ENCODE measurements around the gene SERINC5.
"Not testable (repeated sequence)": the region's sequence is repeated elsewhere in the genome, so short reads cannot be mapped to it uniquely, and the experiment has no call there.

Gene SERINC5

DNA sequence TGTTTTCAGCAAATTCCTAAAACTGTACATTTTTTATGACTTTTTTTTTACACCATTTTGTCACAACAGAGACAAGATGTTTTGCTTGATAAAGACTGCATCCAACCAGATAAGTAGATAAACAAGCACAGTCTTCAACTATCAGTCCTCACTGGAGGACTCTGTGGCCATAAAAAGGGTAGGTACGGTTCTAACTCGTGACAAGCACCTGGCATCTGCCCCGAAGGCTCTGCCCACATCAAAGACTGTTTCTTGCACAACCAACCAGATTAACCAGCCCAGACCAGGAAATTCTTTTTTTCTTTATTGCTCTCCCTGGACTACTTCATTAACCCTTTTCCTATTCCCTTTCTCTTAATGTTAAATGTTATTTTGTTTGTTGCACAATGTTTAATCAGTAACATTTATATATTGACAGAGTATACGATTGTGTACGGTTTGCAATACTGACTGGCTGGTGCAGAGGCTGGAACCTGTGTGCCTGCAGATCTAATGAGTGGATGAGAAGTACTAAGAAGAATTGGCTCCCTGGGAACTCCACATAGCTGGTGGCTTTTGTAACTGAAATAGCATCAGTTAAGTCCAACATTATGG is 74.1 kb downstream of the SERINC5 start:
- peaks cover 52% of the 10 kb centered on the region for H3K36me3 Mint-ChIP-seq (ENCODE audit: low read depth)
- H3K27me3 Mint-ChIP-seq: no peaks in the 10 kb centered on the region
- no peaks in the 10 kb centered on the region for H3K9me3 Mint-ChIP-seq
- peak overlapping the region; percentile 75 for H3K27ac Mint-ChIP-seq
- intact Hi-C loops (cut with micrococcal nuclease): no loop called here
- H3K4me3 Mint-ChIP-seq: no peak overlapping the region
- peaks cover 63% of the 10 kb centered on the region for H3K4me1 Mint-ChIP-seq (ENCODE audit: low read depth)

DNA sequence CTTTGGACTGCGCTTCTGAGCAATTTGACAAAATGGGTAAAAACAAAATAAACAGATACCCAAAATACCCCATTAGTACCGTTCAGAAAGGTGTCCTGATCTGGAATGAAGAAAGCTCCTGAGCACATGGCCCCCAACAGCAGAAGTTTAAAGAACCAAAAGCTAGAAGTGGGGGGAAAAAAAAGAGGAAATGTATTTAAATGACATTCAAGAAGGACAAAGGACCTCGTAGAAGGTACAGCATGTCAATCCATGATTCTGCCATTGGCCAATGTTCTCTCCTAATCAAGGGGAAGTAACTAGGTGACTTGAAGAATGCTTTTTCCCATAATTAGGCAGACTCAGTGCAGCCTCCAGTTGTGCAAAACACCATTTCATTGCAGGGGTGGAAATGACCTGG is 78.6 kb downstream of the SERINC5 start:
- intact Hi-C loops (cut with micrococcal nuclease): no loop called here
- peaks cover 44% of the 10 kb centered on the region for H3K4me1 Mint-ChIP-seq (ENCODE audit: low read depth)
- no peaks in the 10 kb centered on the region for H3K9me3 Mint-ChIP-seq
- H3K36me3 Mint-ChIP-seq (ENCODE audit: low read depth): peaks cover 70% of the 10 kb centered on the region
- no peak overlapping the region for H3K27ac Mint-ChIP-seq
- H3K4me3 Mint-ChIP-seq: no peak overlapping the region
- H3K27me3 Mint-ChIP-seq: no peaks in the 10 kb centered on the region

DNA sequence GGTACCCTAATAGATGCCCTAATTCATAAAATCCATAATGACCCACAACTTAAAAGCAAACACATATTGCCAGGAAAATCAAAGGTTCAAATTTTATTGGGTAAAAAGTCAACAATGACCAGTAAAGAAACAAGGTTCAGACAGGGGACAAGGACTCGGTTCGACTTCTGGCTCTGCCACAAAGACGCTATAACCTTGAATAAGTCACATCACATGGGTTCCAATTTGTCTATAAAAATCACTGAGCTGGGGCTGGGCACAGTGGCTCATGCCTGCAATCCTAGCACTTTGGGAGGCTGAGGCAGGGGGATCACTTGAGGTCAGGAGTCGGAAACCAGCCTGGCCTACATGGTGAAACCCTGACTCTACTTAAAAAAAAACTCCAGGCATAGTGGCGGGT is 80.5 kb downstream of the SERINC5 start:
- no peaks in the 10 kb centered on the region for H3K27me3 Mint-ChIP-seq
- no peak overlapping the region for H3K4me3 Mint-ChIP-seq
- no peak overlapping the region for H3K27ac Mint-ChIP-seq
- peaks cover 74% of the 10 kb centered on the region for H3K36me3 Mint-ChIP-seq (ENCODE audit: low read depth)
- intact Hi-C loops (cut with micrococcal nuclease): no loop called here
- no peaks in the 10 kb centered on the region for H3K9me3 Mint-ChIP-seq
- H3K4me1 Mint-ChIP-seq (ENCODE audit: low read depth): peaks cover 25% of the 10 kb centered on the region

DNA sequence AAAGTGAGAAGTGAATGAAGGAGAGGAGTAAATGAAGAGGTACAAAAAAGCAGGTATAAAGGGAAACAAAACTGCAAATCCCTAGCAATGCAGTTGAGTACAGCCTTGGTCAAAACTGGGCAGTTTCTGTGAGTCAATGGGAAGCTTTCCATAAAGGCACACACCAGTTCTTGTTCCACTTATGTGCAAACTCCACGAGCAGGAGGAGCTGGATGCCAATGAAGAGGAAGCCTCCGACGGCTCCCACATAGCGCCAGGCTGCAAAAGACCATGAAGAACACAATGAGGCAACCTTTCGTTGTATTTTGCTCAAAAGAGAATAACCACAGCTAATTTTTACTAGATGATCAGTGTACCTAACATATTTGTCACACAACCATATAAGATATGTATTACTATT is 81.1 kb downstream of the SERINC5 start:
- no peaks in the 10 kb centered on the region for H3K27me3 Mint-ChIP-seq
- H3K27ac Mint-ChIP-seq: no peak overlapping the region
- intact Hi-C loops (cut with micrococcal nuclease): no loop called here
- no peak overlapping the region for H3K4me3 Mint-ChIP-seq
- H3K36me3 Mint-ChIP-seq (ENCODE audit: low read depth): peaks cover 78% of the 10 kb centered on the region
- no peaks in the 10 kb centered on the region for H3K9me3 Mint-ChIP-seq
- peaks cover 24% of the 10 kb centered on the region for H3K4me1 Mint-ChIP-seq (ENCODE audit: low read depth)

DNA sequence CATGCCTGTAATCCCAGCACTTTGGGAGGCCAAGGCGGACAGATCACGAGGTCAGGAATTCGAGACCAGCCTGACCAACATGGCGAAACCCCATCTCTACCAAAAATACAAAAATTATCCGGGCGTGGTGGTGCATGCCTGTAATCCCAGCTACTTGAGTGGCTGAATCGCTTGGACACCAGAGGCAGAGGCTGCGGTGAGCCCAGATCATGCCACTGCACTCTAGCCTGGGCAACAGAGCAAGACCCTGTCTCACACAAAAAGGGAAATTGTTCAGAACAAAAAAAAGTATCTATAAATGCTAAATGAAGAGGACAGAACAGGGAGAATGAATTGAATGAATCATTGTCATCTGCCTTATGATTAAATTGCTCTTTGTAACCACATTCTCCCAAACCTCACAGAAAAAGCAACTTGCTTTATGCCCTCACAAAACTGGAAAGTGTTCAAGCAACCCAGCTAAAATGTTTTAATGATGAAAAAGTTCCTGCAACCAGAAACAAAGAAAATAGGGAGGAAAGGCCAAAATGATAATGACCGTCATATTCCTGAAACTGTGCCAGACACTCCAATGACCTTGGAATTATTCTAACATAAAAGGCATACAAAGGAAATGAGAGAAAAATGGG is 83.7 kb downstream of the SERINC5 start:
- Mint-ChIP-seq H3K27ac (no peak overlapping the region), H3K4me3 (no peak overlapping the region), H3K4me1 (ENCODE audit: low read depth) (peaks cover 38% of the 10 kb centered on the region), H3K27me3 (no peaks in the 10 kb centered on the region), H3K9me3 (no peaks in the 10 kb centered on the region), H3K36me3 (ENCODE audit: low read depth) (peaks cover 89% of the 10 kb centered on the region)
- intact Hi-C loops (cut with micrococcal nuclease): no loop called here

DNA sequence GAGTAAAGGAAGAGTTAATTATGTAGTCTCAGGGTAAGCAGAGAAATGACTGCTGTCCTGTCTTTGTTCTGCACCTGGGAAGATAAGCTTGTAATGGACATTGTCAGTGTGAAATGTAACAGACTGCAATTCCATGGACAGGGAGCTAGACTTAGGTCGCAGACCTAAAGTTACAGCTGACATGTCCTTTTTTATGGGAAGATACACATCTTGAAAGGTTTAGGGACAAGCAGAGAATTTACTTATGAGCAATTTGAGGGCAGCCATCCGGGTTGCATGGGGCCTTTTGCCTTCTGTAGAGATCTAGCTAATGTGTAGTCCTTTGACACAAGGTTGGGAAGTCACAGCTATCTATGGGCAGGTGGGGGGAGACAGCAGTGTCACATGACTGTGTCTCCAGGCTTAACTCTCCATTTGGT is 85.7 kb downstream of the SERINC5 start:
- intact Hi-C loops (cut with micrococcal nuclease): no loop called here
- no peaks in the 10 kb centered on the region for H3K27me3 Mint-ChIP-seq
- H3K27ac Mint-ChIP-seq: no peak overlapping the region
- H3K4me1 Mint-ChIP-seq (ENCODE audit: low read depth): peaks cover 43% of the 10 kb centered on the region
- no peaks in the 10 kb centered on the region for H3K9me3 Mint-ChIP-seq
- H3K4me3 Mint-ChIP-seq: no peak overlapping the region
- peaks cover 96% of the 10 kb centered on the region for H3K36me3 Mint-ChIP-seq (ENCODE audit: low read depth)

DNA sequence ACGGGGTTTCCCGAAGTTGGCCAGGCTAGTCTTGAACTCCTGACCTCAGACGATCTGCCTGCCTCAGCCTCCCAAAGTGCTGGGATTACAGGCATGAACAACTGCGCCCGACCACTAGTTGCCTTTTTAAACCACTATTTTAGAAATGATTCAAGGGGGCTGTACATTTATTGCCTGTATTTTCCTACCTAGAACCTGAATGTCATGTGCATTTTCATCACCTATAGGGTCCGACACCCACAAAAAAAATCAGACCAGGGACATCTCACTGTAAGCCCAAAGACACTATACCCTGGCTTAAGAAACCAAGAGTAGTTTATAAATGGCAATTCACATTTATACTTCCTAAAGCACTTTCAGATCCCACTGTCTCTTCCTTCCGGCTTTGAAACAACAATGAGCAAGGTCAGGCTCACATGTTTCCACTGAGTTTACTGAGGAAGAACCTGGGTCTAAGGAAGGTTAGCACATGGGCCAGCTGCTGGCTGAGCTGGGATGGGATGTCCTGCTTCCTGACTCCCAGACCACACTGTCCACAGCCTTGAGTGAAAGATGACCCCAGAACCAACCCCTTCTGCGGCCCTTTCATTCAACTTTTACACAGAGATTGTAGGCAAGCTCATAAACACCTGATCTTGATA is 87.3 kb downstream of the SERINC5 start:
- intact Hi-C loops (cut with micrococcal nuclease): no loop called here
- peaks cover 96% of the 10 kb centered on the region for H3K36me3 Mint-ChIP-seq (ENCODE audit: low read depth)

DNA sequence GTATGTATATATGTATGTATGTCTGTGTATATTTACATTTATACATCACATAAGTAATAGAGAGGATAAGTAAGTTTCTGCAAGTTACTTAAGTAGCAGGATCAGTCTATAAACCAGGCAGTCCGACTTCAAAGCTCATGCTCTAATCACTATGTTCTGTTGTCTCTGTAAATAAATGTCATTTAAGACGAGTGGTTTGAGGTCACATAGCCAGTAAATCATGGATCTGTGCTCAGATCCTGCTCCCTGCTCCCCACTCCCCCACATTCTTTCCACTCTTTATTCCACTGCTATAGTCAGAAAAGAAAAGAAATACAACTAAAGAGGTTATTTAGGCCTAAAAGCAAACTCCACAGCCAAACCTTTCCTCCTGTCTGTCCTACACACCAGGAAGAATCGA is 90.4 kb downstream of the SERINC5 start:
- Mint-ChIP-seq H3K27me3 (no peaks in the 10 kb centered on the region), H3K27ac (no peak overlapping the region), H3K9me3 (no peaks in the 10 kb centered on the region), H3K36me3 (ENCODE audit: low read depth) (peaks cover 97% of the 10 kb centered on the region), H3K4me1 (ENCODE audit: low read depth) (peaks cover 29% of the 10 kb centered on the region), H3K4me3 (no peak overlapping the region)
- intact Hi-C loops (cut with micrococcal nuclease): no loop called here

More for the DNA sequence above, 87.3 kb downstream of the SERINC5 start:
- Mint-ChIP-seq H3K4me1 (ENCODE audit: low read depth) (peaks cover 36% of the 10 kb centered on the region), H3K9me3 (no peaks in the 10 kb centered on the region), H3K4me3 (no peak overlapping the region), H3K27me3 (no peaks in the 10 kb centered on the region), H3K27ac (no peak overlapping the region)

DNA sequence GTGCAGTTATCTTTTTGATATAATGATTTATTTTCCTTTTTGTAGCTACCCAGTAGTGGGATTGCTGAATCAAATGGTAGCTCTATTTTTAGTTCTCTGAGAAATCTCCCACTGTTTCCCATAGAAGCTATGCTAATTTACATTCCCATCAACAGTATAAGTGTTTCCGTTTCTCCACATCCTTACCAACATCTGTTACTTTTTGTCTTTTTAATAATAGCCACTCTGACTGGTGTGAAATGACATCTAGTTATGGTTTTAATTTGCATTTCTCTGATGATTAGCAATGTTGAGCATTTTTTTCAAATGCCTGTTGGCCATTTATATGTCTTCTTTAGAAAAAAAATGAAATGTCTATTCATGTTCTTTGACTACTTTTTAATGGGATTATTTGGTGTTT is 94.7 kb downstream of the SERINC5 start:
- Mint-ChIP-seq H3K4me3 (no peak overlapping the region), H3K27ac (no peak overlapping the region), H3K27me3 (no peaks in the 10 kb centered on the region), H3K9me3 (no peaks in the 10 kb centered on the region), H3K36me3 (ENCODE audit: low read depth) (peaks cover 99% of the 10 kb centered on the region), H3K4me1 (ENCODE audit: low read depth) (peaks cover 6% of the 10 kb centered on the region)
- intact Hi-C loops (cut with micrococcal nuclease): no loop called here

DNA sequence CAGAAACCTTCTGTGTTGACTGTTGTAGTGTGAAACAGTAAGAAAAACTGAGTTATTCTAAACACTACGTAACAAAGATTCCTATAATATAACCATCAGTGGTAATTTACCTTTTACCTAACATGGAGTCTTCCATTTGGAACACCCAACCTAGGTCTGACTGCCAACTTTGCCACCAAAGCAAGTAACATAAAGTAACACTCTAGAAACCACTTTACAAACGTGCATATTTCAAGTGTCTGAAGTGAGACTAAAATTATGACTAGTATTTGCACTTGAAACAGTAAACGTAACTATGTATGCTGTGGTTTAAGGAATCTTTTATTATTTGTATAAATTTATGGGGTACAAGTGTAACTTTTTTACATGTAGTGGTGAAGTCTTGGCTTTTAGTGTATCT is 95.6 kb downstream of the SERINC5 start:
- peaks cover 99% of the 10 kb centered on the region for H3K36me3 Mint-ChIP-seq (ENCODE audit: low read depth)
- intact Hi-C loops (cut with micrococcal nuclease): no loop called here
- no peak overlapping the region for H3K4me3 Mint-ChIP-seq
- H3K27me3 Mint-ChIP-seq: no peaks in the 10 kb centered on the region
- H3K4me1 Mint-ChIP-seq (ENCODE audit: low read depth): peaks cover 6% of the 10 kb centered on the region
- H3K9me3 Mint-ChIP-seq: no peaks in the 10 kb centered on the region
- H3K27ac Mint-ChIP-seq: no peak overlapping the region

DNA sequence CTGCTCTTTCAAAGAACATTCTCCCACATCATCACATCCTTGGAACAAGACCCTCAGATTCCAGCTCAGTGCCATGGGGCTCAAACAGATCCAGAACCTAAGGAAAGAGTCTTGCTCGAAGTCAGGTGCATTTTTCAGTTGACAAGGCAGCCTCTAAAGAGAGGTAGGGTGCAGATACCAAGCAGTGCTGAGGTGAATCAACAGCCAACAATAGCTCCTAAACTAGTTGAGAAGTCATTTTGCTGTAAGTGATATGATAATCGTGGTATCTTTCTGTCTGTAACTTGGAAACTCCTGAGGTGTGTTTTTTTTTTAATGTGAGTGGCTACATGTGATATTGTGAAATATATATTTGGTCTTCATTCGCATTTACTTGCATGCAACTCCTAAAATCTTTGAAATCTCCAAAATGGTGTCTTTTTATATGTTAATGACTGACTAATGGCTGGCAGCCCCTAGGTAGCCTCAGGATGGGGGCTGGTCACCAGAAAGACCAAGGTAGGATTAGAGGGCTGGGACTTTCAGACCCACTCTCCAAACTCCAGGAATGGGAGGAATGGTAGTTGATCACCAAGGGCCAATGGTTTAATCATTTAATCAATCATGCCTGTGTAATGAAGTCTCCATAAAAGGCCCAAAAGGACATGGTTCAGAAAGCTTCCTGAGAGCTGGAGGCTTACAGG is 96.6 kb downstream of the SERINC5 start:
- intact Hi-C loops (cut with micrococcal nuclease): no loop called here
- Mint-ChIP-seq H3K27me3 (no peaks in the 10 kb centered on the region), H3K36me3 (ENCODE audit: low read depth) (peaks cover 99% of the 10 kb centered on the region), H3K4me3 (no peak overlapping the region), H3K27ac (no peak overlapping the region), H3K9me3 (no peaks in the 10 kb centered on the region), H3K4me1 (ENCODE audit: low read depth) (peaks cover 6% of the 10 kb centered on the region)

DNA sequence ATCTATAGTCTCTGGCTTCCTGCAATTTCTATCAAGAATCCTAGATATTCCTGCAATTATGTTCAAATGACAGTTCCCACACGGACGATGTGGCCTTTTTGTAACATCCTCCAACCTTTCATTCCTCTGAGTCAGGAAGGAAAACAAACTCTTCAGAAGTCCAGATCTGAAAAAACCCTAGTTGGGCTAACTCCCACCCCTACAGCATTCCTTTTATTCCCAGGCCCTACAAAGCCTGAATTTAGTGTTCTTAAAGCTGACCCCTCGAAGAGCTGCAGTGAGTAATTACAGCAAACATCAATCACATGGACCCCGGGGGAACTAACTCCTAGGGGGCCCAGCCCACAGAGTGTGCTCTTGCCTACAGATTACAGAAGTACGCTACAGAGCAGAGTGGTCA is 99.7 kb downstream of the SERINC5 start:
- Mint-ChIP-seq H3K4me1 (ENCODE audit: low read depth) (no peaks in the 10 kb centered on the region), H3K9me3 (no peaks in the 10 kb centered on the region), H3K27me3 (no peaks in the 10 kb centered on the region), H3K36me3 (ENCODE audit: low read depth) (peaks cover 92% of the 10 kb centered on the region), H3K27ac (peak overlapping the region; percentile 58), H3K4me3 (no peak overlapping the region)
- intact Hi-C loops (cut with micrococcal nuclease): no loop called here

DNA sequence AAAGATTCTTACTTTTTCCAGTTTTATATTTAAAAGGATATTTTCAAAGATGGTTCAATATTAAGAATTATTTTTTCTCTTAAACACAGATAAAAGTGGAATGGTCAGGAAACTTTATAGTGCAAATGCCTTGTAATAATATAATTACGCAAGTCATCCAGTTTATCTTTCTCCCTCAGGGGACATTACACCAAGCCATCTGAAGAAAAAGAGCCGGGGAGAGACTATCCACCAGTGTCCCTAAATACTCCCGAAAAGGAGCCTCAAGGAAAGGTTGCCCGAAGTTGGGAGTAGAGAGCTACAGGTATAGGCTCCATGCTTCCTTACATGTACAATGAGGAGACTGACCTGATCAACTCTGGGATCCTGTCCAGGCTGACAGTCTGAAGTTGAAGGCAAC is 101.1 kb downstream of the SERINC5 start:
- H3K4me1 Mint-ChIP-seq (ENCODE audit: low read depth): no peaks in the 10 kb centered on the region
- no peaks in the 10 kb centered on the region for H3K9me3 Mint-ChIP-seq
- peaks cover 92% of the 10 kb centered on the region for H3K36me3 Mint-ChIP-seq (ENCODE audit: low read depth)
- H3K27me3 Mint-ChIP-seq: no peaks in the 10 kb centered on the region
- intact Hi-C loops (cut with micrococcal nuclease): no loop called here
- no peak overlapping the region for H3K4me3 Mint-ChIP-seq
- H3K27ac Mint-ChIP-seq: no peak overlapping the region

DNA sequence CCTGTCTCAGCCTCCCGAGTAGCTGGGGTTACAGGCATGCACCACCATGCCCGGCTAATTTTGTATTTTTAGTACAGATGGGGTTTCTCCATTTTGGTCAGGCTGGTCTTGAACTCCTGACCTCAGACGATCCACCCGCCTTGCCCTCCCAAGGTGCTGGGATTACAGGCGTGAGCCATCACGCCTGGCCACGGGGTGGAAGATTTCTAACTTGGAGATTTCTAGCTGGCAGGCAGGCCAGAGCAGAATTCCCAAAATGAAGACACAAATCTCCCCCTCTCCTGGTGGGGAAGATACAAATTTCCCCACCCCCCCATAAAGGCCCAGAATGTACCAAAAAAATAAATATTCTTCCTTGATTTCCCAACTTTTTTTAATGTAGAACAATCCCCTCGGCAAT is 101.6 kb downstream of the SERINC5 start:
- intact Hi-C loops (cut with micrococcal nuclease); H3K4me1 Mint-ChIP-seq (ENCODE audit: low read depth); H3K4me3 Mint-ChIP-seq; H3K27me3 Mint-ChIP-seq; H3K9me3 Mint-ChIP-seq; H3K27ac Mint-ChIP-seq: not testable (repeated sequence)
- H3K36me3 Mint-ChIP-seq (ENCODE audit: low read depth): peaks cover 92% of the 10 kb centered on the region

All from dendritic cell treated with granulocyte-macrophage colony-stimulating factor and Interleukin-4, amounts not matched to agents 40 ng/mL and 50 ng/mL, for 4 days (primary cell).